H9 (cell line): ENCODE results near the gene FAM110A. TPM values are rescaled to one million over a fixed set of nuclear protein-coding genes. Genes with fewer than 3 reads are reported as not detected.

Source experiments
- DNase-seq: peaks from one replicate; pipeline ENCODE4 v3.0.0-alpha.2; 2017
- H2AFZ ChIP-seq: one replicate; pipeline ENCODE4 v1.6.1; 2013; ENCODE audit warnings: mild to moderate bottlenecking, low read length, control low read depth, moderate library complexity
- H2AK5ac ChIP-seq: 2 replicates; pipeline ENCODE4 v1.6.1; 2013; ENCODE audit warnings: low read length, control low read depth, mixed read lengths; ENCODE audit not compliant: insufficient read length
- H2BK120ac ChIP-seq: one replicate; pipeline ENCODE4 v1.6.1; 2013; ENCODE audit warnings: low read depth, mild to moderate bottlenecking, low read length, control low read depth, inconsistent platforms; ENCODE audit not compliant: poor library complexity, severe bottlenecking
- H2BK12ac ChIP-seq: 2 replicates; pipeline ENCODE4 v1.6.1; 2013; ENCODE audit warnings: low read length, control low read depth, mixed read lengths, low read depth; ENCODE audit not compliant: insufficient read length
- H2BK15ac ChIP-seq: 2 replicates; pipeline ENCODE4 v1.6.1; 2013; ENCODE audit warnings: low read depth, low read length, control low read depth
- H2BK20ac ChIP-seq: one replicate; pipeline ENCODE4 v1.6.1; 2013; ENCODE audit warnings: low read depth, mild to moderate bottlenecking, low read length, control low read depth, inconsistent platforms; ENCODE audit not compliant: poor library complexity, severe bottlenecking
- H2BK5ac ChIP-seq: 2 replicates; pipeline ENCODE4 v1.6.1; 2013; ENCODE audit warnings: low read length, control low read depth, mixed read lengths; ENCODE audit not compliant: insufficient read length
- H3K14ac ChIP-seq: 2 replicates; pipeline ENCODE4 v1.6.1; 2013; ENCODE audit warnings: low read length, control low read depth; ENCODE audit not compliant: insufficient read depth
- H3K18ac ChIP-seq: 2 replicates; pipeline ENCODE4 v1.6.1; 2013; ENCODE audit warnings: low read depth, mild to moderate bottlenecking, mixed read lengths, low read length, control low read depth; ENCODE audit not compliant: insufficient read length
- H3K23ac ChIP-seq: 2 replicates; pipeline ENCODE4 v1.6.1; 2013; ENCODE audit warnings: low read length, control low read depth, mixed read lengths, low read depth; ENCODE audit not compliant: insufficient read length
- H3K23me2 ChIP-seq: 2 replicates; pipeline ENCODE4 v1.6.1; 2013; ENCODE audit warnings: low read depth, mild to moderate bottlenecking, mixed read lengths, low read length, control low read depth; ENCODE audit not compliant: insufficient read length, poor library complexity, severe bottlenecking
- H3K27ac ChIP-seq: 2 replicates; pipeline ENCODE4 v1.5.1; 2013; ENCODE audit warnings: low read length, control low read depth, mixed read lengths, low read depth; ENCODE audit not compliant: insufficient read length
- H3K27me3 ChIP-seq: 2 replicates; pipeline ENCODE4 v1.6.1; 2013; ENCODE audit warnings: low read length, control low read depth, inconsistent platforms; ENCODE audit not compliant: insufficient read depth
- H3K4ac ChIP-seq: 2 replicates; pipeline ENCODE4 v1.6.1; 2013; ENCODE audit warnings: low read depth, mild to moderate bottlenecking, control low read depth, inconsistent platforms, low read length, moderate library complexity
- H3K4me1 ChIP-seq: 2 replicates; pipeline ENCODE4 v1.6.1; 2013; ENCODE audit warnings: low read length, control low read depth, inconsistent platforms; ENCODE audit not compliant: insufficient read depth
- H3K4me2 ChIP-seq: 2 replicates; pipeline ENCODE4 v1.6.1; 2013; ENCODE audit warnings: low read length, control low read depth, mixed read lengths; ENCODE audit not compliant: insufficient read length, insufficient read depth
- H3K56ac ChIP-seq: 2 replicates; pipeline ENCODE4 v1.6.1; 2013; ENCODE audit warnings: low read depth, mild to moderate bottlenecking, mixed read lengths, low read length, control low read depth; ENCODE audit not compliant: insufficient read length
- H3K79me1 ChIP-seq: 2 replicates; pipeline ENCODE4 v1.6.1; 2013; ENCODE audit warnings: low read depth, mild to moderate bottlenecking, moderate library complexity, low read length, control low read depth, inconsistent platforms; ENCODE audit not compliant: insufficient read depth, poor library complexity, severe bottlenecking
- H3K79me2 ChIP-seq: 2 replicates; pipeline ENCODE4 v1.6.1; 2013; ENCODE audit warnings: low read length, control low read depth, inconsistent platforms; ENCODE audit not compliant: insufficient read depth
- H3K9ac ChIP-seq: 2 replicates; pipeline ENCODE4 v1.6.1; 2013; ENCODE audit warnings: low read length, control low read depth, mixed read lengths; ENCODE audit not compliant: insufficient read length; ENCODE audit errors: extremely low read depth
- H3K9me3 ChIP-seq: one replicate; pipeline ENCODE4 v1.6.1; 2013; ENCODE audit warnings: low read depth, low read length, inconsistent platforms; ENCODE audit not compliant: control insufficient read depth
- H3T11ph ChIP-seq: one replicate; pipeline ENCODE4 v1.6.1; 2013; ENCODE audit warnings: mild to moderate bottlenecking, low read length, control low read depth, inconsistent platforms
- H4K20me1 ChIP-seq: one replicate; pipeline ENCODE4 v1.6.1; 2013; ENCODE audit not compliant: control insufficient read depth, insufficient read length, insufficient read depth
- H4K5ac ChIP-seq: 2 replicates; pipeline ENCODE4 v1.6.1; 2013; ENCODE audit warnings: low read depth, mild to moderate bottlenecking, mixed read lengths, low read length, control low read depth; ENCODE audit not compliant: insufficient read length
- H4K8ac ChIP-seq: replicated peaks from 2 replicates; pipeline ENCODE4 v1.6.1; 2013; ENCODE audit warnings: low read length, control low read depth, mixed read lengths, low read depth; ENCODE audit not compliant: insufficient read length
- H4K91ac ChIP-seq: 2 replicates; pipeline ENCODE4 v1.6.1; 2013; ENCODE audit warnings: low read depth, mild to moderate bottlenecking, moderate library complexity, mixed read lengths, low read length, control low read depth; ENCODE audit not compliant: insufficient read length
- H3K27ac Mint-ChIP-seq, 3 experiments: 2 replicates in 2 of 3; 3 replicates in 1 of 3; pipeline ENCODE4 v1.8.0; 2020 to 2021; ENCODE audit warnings: mixed read lengths in 3 of 3, mild to moderate bottlenecking in 1 of 3, moderate library complexity in 1 of 3
- H3K27me3 Mint-ChIP-seq: 2 replicates; pipeline ENCODE4 v1.8.0; 2021; ENCODE audit warnings: low read depth, mild to moderate bottlenecking, moderate library complexity, mixed read lengths
- H3K36me3 Mint-ChIP-seq, 3 experiments: 2 replicates in 2 of 3; 3 replicates in 1 of 3; pipeline ENCODE4 v1.8.0; 2020 to 2021; ENCODE audit warnings: low read depth in 3 of 3, mixed read lengths in 3 of 3; ENCODE audit not compliant: insufficient read depth in 1 of 3
- H3K4me1 Mint-ChIP-seq, 2 experiments: 2 replicates each; pipeline ENCODE4 v1.8.0; 2020; ENCODE audit warnings: mixed read lengths in 2 of 2
- H3K4me3 Mint-ChIP-seq, 2 experiments: 2 replicates in 1 of 2; 3 replicates in 1 of 2; pipeline ENCODE4 v1.8.0; 2020 to 2021; ENCODE audit warnings: mild to moderate bottlenecking in 2 of 2, mixed read lengths in 2 of 2, moderate library complexity in 1 of 2
- H3K9me3 Mint-ChIP-seq, 2 experiments: 2 replicates in 1 of 2; 3 replicates in 1 of 2; pipeline ENCODE4 v1.8.0; 2020; ENCODE audit warnings: mild to moderate bottlenecking in 2 of 2, mixed read lengths in 2 of 2, moderate library complexity in 1 of 2
- CTCF ChIP-seq: fragments of 200-600 bp; sonication (generic); conservative IDR thresholded peaks from 3 replicates; pipeline ENCODE4 v1.8.0; 2021; ENCODE audit warnings: antibody characterized with exemption, mild to moderate bottlenecking
- WGBS: extraction: QIAGEN DNeasy Blood & Tissue Kit; methylation state at CpG from one replicate; pipeline ENCODE4 v1.1.7; 2013; ENCODE audit warnings: missing lambda C conversion rate, low lambda C conversion rate, mixed read lengths; ENCODE audit not compliant: insufficient read length; ENCODE audit errors: extremely low coverage; 5-methylcytosine and 5-hydroxymethylcytosine counted together
- total RNA-seq: library from RNA; stranded (reverse); gene quantifications from 2 replicates; pipeline ENCODE4 v1.2.1, GENCODE V29; 2021

FAM110A gene
- total RNA-seq, 1 experiment from 2014 or later, result 10.3 TPM

- no peaks in the 10 kb centered on the region for H3K4me1 ChIP-seq
- Mint-ChIP-seq H3K9me3 (peaks cover 0 to 3% of the 10 kb centered on the region in 2 experiments; a peak in 3 of 5 replicates), H3K4me1 (peaks cover 15 to 16% of the 10 kb centered on the region in 2 experiments), H3K27me3 (peaks cover 22% of the 10 kb centered on the region), H3K27ac (peak overlapping the region in 2 of 3 experiments; percentile 16 to 23; a peak in 1 of 7 replicates), H3K4me3 (peak overlapping the region; percentile 72 to 83), H3K36me3 (peaks cover 0 to 2% (median 0%) of the 10 kb centered on the region in 3 experiments; a peak in 2 of 7 replicates)
- peaks cover 4% of the 10 kb centered on the region; the same call in 1 of the 2 replicates for H3K27me3 ChIP-seq
- H2BK20ac ChIP-seq, result no peak overlapping the region
- H3K79me2 ChIP-seq, result no peaks in the 10 kb centered on the region
- peak overlapping the region; percentile 2 for H3K4me2 ChIP-seq
- no peak overlapping the region for H3K18ac ChIP-seq
- no peaks in the 10 kb centered on the region for H3K79me1 ChIP-seq
- H4K91ac ChIP-seq, result no peak overlapping the region
- H2BK5ac ChIP-seq, result no peak overlapping the region
- H2AFZ ChIP-seq, result no peak overlapping the region
- no peak overlapping the region for H2BK15ac ChIP-seq
- no peak overlapping the region for H4K8ac ChIP-seq
- H2AK5ac ChIP-seq, result no peak overlapping the region
- peaks cover 7% of the 10 kb centered on the region for H3K23me2 ChIP-seq
- no CpG with 5 or more reads among the region's 4 CpGs for whole genome bisulfite sequencing
- H3K56ac ChIP-seq, result no peak overlapping the region
- H3K23ac ChIP-seq, result no peak overlapping the region
- no peak overlapping the region for H3K14ac ChIP-seq
- no peak overlapping the region for H3T11ph ChIP-seq
- H3K9me3 ChIP-seq, result no peaks in the 10 kb centered on the region
- H3K9ac ChIP-seq, result no peak overlapping the region
- no peak for TF ChIP-seq CTCF
- H2BK12ac ChIP-seq, result no peak overlapping the region
- DNase-seq, result no peak
- H3K27ac ChIP-seq, result no peak overlapping the region
- no peak overlapping the region for H3K4ac ChIP-seq
- no peak overlapping the region for H4K5ac ChIP-seq
- no peak overlapping the region for H2BK120ac ChIP-seq
- H4K20me1 ChIP-seq, result no peaks in the 10 kb centered on the region
Measured at GRCh38 chr20:833121-833449, 430 bp upstream of the FAM110A start.
